NCI-H748 (cell line): ENCODE results near the gene TTLL1.

ENCODE experiments used
- DNase-seq: peaks from one replicate; lab custom pipeline; 2025; ENCODE audit not compliant: unreplicated experiment; lab: John Stamatoyannopoulos, UW

Gene TTLL1

DNA sequence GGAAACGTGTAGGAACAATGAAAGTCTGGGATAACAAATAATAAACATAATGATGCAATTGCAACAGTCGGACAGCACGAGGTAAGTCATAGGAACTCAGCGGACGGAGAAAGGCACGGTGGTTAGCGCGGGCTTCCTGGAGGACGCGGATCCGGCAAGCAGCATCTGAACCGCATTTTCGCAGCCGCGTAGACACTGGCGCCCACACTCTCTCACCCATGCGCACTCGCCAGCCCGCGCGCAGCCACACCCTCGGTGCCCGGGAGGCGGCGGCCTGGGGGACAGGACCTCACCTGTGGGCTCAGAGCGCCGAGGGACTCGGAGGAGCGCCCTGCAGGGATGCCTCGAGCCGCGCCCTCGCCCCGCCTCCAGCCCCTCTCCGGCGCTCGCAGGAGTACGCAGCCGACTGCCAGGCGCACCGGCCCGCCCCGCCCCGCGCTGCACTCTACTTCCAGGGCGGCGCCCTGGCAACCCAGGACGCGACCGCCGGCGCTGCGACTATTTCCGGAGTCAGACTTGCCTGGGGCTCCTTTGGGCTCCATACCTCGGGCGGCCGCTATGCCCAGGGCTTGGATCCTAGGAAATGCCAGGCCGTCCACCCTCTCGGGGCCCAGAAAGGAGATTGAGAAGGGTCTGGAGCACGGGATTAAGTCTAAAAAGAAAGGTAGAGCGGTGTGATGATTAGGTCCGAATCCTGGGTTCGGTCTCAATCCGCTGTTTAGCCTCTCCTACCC is at the start of gene TTLL1:
Gene TTLL1 (minus strand): TSS at position 408 of the 734 bp plus-strand sequence. CDS start 13,805 bp downstream, outside the sequence.
- DNase-seq: peak; percentile 97

DNA sequence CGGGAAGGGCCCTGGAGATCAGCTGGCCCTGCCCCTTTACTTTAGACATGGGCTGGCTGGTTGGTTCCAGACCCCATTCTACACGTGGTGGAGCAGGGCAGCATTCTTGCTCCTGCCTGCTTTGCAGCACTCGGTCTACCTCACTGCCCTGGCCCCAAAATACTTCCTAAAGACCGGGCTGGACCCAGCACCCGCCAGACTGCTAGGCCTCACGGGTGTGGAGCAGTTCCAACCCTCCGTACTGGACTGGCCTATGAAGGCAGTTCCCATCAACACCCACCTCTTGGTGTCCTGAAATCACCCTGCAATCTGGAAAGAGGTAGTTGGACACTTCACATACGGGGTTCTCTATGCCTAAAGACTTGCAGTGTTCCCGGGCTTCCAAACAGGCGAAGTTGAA is 47.6 kb upstream of the TTLL1 start:
- DNase-seq: no peak

- peak; percentile 22 for DNase-seq
Observed at GRCh38 chr22:43136255-43136654, 47.1 kb upstream of the TTLL1 start.

GRCh38 chr22:43135565-43135964 is 46.4 kb upstream of the TTLL1 start:
- no peak for DNase-seq

GRCh38 chr22:43134553-43134952 is 45.4 kb upstream of the TTLL1 start:
- no peak for DNase-seq

GRCh38 chr22:43133401-43133800 is 44.2 kb upstream of the TTLL1 start:
- no peak for DNase-seq

GRCh38 chr22:43131773-43132501 is 42.7 kb upstream of the TTLL1 start:
- DNase-seq: no peak

DNA sequence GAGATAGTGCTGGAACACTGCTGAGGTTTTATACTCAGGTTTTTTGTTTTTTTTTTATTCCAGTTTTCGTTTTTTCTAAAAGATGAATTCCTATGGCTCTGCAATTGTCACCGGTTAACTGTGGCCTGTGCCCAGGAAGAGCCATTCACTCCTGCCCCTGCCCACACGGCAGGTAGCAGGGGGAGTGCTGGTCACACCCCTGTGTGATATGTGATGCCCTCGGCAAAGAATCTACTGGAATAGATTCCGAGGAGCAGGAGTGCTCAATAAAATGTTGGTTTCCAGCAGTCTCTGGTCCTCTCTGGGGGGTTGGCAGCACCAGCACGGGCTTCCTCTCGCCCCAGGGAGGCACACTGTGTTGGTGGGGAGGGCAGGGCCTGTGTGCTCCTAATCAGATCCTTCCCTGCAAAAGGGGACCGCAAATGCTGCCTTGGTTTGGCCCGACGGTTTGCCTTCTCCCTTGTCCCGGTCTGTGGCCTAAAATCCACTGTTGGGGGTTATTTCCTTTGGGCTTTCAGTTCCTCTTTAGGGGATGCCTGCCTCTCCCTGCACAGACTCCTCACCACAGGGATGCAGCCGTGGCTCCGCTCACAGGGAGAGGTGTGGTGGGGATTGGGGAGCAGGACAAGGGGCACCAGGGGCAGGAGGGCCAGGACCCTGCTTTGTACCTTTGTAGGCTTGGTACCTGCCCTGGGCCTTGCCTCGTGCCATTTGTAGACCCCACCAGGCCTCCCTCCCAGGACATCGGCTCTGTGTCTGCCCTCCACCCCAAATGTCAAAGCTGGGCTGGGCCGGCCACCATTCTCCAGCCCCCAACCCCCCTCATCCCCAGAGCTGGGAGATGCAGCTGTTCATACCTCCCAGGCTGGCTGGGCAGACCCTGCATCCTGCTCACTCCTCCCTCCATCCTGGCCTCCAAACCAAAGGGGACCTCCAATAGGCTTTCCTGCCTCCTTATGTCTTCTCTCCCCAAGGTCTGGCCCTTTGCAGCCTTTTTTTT is 40.5 kb upstream of the TTLL1 start:
- DNase-seq: peak; percentile 80

DNA sequence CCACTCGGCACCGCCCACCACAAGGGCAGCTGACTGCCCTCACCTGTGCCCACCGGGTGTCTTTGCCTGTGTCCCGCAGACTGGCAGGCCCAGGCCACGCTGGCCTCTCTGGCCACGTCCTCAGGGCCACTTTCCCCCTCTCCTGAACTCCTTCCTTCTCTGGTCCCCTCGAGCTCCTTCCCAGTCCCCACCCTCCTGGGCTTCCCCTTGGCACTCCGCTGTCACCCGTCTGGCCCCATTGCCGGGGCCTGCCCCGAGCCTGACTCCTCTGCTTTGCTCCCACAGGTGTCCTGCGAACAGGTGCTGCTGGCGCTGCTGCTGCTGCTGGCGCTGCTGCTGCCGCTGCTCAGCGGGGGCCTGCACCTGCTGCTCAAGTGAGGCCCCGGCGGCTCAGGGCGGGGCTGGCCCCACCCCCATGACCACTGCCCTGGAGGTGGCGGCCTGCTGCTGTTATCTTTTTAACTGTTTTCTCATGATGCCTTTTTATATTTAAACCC is 39.8 kb upstream of the TTLL1 start:
- peak; percentile 94 for DNase-seq

- DNase-seq: no peak
Observed at GRCh38 chr22:43128116-43128515, 38.9 kb upstream of the TTLL1 start.

DNA sequence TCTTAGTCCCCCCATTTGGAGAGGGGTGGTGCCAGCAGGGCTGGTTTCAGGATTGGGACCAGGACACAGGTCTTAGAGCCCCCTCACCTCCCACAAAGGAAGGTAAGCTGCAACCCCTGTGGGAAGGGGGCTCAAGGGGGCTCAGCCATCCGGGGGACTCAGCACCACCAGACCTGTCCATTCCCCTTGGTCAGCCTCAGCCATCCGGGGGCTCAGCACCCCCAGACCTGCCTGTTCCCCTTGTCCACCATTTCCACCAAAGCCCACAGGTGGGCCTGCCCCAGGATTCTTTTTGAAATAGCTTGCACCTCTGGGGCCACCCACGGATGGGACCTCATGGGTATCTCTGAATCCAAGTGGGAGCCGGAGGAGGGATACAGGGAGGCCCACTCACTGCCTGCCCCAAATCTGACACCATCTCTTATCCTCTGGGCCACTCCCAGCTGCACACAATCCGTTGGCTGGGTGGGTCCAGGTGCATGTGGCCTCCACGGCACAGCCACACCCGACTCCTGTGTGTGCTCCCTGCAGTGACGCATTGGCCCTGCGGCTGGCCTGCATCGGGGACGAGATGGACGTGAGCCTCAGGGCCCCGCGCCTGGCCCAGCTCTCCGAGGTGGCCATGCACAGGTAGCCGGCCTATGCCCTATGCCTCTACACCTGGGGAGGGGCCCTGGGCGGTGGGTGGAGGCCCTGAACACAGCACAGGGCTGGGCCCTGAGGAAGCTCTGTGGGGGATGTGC is 38.1 kb upstream of the TTLL1 start:
- DNase-seq: peak; percentile 63

GRCh38 chr22:43126501-43127165 is 37.4 kb upstream of the TTLL1 start:
- DNase-seq: no peak

DNA sequence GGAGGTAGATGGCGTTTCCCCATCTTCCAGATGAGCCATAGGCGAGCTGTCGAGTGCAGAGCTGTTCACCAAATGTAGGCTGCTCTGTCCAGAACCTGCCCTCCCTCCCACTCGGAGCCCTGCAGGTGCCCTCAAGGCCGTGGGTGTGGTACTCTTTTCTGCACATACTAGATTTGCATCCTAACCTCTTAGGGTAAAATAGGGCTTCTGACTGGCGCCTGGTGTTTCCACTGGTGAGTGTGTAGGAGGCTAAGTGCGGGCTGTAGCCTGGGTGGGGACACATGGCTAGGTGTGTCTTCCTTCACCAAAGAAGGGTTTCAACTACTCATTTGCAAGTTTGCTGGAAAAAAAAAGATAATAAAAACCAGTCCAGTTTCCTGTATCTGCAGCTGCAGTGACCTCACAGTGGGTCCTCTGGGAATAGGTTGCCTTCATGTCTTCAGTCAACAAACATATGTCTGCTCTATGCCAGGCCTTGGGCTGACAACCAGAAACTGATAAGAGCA is 29.8 kb upstream of the TTLL1 start:
- no peak for DNase-seq

- no peak for DNase-seq
Observed at GRCh38 chr22:43118024-43118849, 29.0 kb upstream of the TTLL1 start.

GRCh38 chr22:43116932-43117331 is 27.7 kb upstream of the TTLL1 start:
- no peak for DNase-seq

GRCh38 chr22:43114958-43115357 is 25.8 kb upstream of the TTLL1 start:
- peak; percentile 74 for DNase-seq

- peak; percentile 69 for DNase-seq
Observed at GRCh38 chr22:43113526-43114251, 24.5 kb upstream of the TTLL1 start.
